HG03196 (cell line): Measurements from ENCODE around the gene FAF1.

Source experiments
- ATAC-seq: cut with Tn5 transposase; IDR thresholded peaks from one replicate; pipeline ENCODE4 v1.9.1; 2021; ENCODE audit not compliant: unreplicated experiment

FAF1 gene

DNA sequence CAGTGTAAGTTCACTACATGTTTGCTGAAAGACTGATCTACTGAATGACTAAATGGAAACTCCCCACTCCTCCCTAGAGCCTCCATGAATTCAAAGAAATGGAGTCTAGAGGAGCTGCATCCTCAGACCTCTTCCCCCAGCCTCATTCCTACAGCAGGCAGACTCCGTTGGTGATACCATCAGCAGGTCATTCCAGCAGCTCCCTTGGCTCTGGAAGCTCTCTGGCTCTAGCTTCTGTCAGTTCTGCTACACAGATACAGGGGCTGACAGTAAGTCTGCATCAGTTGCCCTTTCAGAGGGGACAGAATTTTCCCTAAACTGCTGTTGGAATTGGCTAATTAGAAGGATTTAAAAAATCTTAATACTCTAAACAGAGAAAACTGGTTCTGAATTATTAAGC, 505.2 kb downstream of the FAF1 start:
- ATAC-seq = no peak

DNA sequence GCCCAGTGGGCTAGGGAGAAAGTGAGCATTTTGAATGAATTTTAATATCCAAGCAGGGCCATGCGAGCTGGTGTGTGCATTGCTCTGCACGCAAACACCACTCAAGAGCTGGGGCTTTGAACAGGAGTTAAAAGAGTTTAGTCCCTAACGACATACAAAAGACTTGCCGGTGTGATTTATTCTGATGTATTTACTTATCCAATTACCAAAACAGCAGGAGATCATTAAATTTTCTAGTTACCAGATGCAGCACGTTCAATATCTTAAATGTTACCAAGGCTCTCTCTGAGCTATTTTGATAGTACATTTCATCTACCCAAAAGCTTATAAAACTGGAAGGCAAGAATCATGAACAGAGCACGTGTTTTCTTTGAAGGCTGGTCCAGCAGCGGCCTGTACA, 506.8 kb downstream of the FAF1 start:
- no peak for ATAC-seq

DNA sequence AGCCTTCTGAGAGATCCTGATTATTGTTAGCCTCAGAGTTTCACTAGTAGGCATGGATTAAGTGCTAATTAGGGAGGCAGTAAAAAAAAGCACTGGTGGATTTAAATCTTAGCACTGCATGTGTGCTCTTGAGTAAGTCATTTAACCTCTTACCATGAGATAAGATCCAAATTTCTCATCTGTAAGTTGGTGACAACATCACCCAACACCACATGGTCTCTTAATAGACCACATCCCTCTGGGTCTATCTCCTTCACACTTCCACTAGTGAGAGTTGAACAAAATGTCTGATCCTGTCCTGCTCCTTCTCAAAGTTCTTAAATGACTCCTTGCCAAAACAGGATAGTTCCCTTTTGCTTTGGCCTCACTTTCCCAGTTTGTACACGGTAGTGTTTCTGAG, 507.4 kb downstream of the FAF1 start:
- no peak for ATAC-seq

DNA sequence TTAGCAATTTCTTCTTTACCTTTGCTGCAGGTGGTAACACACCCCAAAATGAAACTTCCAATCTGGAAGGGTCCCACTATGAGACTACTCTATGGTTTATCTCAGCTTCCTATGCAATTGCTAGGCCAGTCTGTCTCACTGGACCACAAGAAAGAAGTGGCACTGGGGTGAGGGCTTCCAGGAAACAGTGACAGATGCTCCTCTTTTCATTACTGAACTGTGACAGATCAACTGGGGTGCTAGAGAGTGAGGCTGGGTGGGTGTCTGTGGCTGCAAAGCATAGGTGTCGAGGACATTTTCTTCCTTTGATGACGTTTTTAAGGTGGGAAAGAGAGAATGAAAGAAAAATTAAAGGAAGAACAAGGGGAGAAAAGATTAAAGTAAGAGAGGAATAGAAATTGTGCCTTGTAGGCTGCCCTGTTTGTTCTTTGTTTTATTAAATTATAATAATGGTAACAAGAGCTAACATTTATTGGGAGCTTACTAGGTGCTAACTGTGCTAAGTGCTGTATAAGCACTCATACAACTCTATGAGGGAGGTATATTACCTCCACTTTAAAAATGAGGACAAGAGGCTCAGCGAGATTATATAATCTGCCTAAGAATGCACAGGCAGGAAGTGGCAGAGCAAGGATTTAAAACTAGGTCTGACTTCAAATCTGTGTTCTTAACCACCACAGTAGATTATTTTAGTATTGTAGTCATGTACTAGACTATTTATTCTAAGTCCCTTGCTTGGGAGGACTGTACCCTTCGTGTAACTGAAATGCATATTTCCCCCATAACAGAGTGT, 509.0 kb downstream of the FAF1 start:
- no peak for ATAC-seq

DNA sequence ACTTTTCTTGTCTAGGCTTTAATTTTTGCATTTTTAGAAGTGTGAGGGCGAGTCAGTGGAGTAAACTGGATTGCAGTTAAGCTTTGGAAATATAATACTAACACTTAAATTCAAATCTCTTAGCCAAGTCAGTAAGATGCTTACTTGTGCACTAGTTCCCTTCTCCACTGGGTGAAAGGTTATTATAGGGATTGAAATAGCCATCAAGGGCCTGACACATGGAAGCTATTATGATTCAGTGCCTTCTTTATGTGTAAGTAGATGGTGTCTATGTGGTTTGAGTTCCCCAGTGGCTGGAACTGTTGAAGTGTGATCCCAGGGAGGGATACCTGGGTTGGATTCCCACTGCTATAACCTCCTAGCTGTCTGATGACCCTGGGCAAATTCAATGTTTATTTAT, 512.1 kb downstream of the FAF1 start:
- ATAC-seq = no peak

DNA sequence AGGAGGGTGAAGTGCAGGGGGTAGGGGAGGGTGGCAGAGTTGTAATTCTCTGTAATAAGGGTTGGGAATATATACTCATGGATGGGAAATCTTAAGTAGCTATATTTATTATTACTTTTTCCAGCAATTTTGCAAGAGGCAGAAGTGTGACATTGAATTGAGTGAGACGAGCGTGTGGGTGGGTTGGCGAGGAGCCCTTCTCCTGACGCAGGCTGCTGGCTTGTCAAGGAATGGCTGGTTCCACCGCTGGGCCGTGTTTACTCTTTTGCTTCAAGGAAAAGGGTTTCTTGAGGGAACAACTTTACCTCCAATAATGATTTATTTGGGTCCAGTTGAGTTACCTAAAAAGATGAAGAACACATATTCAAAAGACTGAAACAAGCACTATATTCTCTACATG, 518.9 kb downstream of the FAF1 start:
- ATAC-seq = no peak

DNA sequence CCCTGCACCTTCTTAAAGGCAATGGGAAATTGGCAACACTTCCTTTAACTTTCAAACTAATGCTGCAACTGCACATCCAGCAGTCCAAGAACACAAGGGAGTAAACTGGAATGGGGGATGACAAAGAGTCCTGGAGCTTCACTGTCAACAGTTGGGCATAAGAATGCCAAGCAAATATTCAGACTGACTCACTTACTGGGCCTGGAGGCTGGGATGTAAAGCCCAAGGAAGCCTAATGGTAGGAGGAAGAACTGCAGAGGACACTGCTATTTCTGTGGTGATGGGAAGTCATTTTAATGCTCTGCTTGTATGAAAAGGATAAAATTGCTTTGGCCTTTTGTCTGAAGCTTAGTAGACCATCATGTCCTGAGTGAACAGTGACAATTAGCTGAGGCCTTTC, 521.1 kb downstream of the FAF1 start:
- ATAC-seq = no peak

DNA sequence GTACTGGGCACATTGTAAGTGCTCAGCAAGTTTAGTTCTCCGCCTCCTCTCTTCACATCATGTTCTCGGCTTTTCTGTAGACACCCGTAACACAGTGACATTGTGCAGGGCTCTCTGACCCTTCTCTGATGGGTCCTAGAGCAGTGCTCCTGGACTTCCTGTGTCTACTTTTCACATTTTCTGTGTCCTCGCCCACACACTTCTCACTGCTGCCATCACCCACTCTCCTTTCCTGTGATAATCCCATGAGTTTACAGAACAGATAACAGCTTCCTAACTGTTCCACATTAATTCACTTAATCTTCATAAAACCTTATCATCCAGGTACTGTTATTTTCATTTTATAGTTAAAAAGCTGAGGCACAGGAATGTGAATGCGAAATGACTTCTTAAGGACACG, 523.6 kb downstream of the FAF1 start:
- no peak for ATAC-seq

DNA sequence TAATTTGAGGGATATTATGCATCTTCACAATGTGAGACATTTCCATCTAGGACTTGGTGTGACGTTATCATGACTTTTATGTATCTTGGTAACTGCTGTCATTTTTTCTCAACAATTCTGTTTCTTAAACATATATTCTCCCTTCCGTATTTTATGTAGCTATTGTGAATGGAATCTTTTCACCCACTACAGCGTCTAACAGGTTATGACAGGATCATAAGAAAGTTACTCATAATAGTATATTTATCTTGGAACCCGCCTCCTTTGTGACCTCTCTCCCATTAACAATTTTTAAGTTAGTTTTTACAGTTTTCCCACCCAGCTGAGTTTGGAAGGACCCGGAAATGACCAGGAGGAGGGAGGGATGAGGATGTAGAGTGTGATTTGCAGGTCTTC, 530.1 kb downstream of the FAF1 start:
- ATAC-seq = no peak

DNA sequence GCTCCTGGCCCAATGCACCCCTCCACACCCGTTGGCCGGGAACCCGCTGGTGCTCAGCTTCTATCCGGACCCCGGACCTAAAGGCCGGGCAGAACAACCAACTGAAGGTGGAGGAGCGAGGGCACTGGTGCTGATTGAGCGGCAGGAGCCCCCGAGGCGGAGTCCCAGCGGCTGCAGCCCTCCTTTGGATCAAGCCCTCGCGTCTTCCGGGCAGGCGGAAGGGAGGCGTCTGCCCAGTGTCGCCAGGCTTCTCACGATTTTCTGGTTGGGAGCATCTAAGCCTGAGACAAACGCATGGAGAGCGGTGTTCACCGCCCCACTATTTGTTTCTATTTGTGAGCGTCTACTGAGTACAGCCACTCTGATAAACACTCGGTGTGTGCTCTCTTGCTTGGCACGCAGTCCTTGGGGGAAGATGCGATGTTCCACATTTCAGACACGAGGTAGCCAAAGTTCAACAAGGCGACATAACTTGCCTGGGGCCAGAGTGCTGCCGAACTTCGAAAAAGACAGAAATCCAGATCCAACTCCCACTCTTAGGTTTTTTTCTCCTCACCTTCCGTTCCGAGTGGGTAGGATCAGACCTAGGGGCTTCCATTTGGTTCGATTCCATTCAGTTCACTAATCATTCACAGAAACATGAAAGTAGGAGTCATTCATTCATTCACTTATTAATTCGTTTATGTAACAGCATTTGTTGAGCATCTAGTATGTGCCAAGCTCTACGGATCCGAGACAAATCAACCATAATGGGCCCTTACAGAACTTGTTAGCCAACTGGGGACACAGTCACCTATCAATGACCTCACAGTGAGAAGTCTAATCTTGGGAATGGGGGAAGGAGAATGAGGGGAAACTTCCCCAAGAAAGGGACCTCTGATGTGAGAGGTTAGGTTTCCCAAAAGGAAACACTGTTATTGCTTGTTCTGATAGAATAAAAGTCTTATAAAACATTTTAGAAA, 532.0 kb downstream of the FAF1 start:
- no peak for ATAC-seq

DNA sequence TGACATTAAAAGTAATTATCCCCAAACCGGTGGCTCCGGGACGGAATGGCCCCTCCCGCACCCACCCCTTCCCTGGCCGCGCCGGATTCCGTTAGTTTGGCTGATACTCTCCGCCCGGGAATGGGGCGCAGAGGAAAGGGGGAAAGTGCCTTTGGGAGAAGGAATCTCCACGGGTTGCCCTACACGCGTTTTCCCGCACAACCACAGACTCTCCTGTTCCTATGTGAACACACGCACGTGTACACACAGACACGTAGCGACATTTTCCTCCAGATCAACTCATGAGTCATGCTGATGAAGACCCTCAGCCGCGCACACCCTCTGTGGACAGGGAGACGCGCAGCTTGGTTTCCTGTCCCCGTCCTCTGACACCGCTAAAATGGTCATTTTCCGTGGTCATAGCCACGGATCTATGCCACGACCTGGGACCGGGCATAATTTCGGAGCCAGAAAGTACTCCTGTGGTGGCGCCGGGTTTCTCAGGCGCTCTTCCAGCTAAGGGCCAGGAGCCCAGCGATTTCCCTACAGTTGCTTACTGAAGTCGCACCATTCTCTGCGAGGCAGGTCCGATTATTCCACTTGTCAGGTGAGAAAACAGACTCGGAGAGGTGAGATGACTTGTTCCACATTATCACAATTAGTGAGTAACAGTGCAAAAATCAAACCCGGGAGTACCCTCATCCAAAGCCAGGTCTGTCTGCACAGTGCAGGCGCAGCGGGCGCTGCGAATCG, 532.8 kb downstream of the FAF1 start:
- no peak for ATAC-seq

DNA sequence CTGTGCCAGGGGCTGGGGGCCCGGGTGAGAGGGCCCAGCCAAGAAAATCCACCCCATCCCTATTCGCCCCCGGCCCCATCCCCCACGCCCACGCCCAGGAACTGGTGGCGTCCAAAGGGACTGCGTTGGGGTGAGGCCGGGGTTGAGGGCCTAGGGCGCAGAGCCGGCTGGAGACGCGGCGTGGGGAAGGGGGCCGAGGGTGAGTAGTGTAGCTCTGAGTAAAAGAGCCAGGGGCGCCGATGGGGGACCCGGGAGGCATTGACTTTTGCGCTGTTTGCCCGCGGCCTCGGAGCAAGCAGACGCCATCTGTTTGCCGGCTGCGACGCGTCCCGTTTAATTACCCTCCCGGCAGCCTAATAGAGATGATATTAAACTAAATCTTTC, 533.4 kb downstream of the FAF1 start:
- ATAC-seq = no peak

DNA sequence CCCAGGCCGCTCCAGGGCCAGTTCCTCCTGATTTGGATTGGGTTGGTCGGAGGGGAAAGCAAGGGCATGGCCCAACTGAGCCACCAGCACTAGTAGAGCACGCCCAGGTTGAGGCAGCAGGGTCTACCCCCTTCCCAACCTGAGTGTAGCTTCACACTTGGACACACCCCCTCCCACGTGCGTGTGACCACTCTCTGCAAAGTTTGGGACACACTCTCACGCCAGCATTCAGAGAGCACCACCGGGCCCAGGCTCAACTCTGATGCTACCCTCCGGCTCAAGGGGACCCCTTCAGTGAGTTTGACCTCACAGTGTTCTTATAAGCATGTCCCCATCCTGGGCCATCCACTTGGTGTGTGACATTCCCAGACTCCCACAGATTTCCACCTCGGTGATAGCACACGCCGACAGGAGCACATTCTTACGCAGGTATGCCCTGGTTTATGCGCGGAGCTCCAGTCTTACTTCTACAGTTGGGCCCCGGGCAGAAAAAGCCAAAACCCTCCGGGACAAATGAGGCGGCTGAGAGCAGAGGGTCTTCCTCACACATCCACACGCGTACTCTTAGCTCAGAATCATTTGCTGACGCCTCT, 533.9 kb downstream of the FAF1 start:
- ATAC-seq = no peak

DNA sequence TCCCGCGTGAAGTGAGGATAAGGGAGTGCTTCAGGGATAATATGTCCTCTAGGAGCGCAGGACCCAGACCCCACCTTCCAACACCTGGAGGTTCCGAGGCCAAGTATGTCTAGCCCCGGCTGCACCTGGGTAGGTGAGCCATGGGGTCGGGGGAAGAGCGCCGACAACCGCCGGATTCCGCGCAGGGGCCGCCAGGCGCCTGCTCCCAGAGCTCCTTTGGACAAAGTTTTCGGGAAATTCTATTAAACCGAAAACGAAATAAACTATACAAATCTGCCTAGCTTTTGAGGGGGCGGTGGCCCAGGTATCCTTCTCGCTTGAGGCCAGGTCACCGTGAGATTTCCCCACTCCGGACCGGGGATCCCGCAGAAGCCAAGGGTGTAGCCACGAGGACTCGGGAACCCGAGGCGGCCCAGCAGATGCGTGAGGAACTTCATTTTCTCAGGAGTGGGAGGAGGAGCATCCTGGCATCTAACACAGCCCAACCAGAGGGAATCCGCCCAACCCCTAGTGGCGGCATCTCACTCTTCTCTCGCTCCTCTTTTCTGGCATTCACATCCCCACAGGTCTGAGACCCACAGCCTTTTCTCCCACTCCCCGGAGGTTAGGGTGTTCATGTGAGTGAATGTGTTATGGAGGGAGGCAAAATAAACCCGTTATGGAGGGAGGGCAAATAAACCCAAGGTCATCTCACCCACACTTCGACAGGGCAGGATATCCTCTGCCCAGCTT, 534.5 kb downstream of the FAF1 start:
- ATAC-seq = no peak

DNA sequence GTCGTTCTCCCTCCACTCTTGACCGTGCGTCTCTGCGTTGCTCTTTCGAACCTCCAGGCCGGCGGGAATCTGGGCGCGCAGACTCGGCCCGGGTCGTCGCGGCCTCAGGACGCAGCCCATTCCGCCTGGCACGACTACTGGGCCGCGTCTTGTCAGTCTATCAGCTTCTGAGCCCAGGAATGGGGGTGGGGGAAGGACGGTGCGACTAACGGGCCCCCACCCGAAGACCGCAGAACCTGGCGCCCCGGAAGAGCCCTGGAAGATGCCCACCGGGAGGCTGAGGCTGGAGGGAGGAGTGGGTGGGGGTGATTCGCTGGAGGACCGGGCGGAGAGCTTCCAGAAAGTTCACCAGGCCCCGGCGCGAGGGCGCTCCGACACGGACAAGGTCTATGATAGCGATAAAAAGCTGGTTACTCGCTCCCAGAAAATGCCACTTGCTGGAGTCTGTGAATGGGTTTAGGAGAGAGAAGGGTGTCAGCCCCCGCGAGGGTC, 535.1 kb downstream of the FAF1 start:
- ATAC-seq = no peak

DNA sequence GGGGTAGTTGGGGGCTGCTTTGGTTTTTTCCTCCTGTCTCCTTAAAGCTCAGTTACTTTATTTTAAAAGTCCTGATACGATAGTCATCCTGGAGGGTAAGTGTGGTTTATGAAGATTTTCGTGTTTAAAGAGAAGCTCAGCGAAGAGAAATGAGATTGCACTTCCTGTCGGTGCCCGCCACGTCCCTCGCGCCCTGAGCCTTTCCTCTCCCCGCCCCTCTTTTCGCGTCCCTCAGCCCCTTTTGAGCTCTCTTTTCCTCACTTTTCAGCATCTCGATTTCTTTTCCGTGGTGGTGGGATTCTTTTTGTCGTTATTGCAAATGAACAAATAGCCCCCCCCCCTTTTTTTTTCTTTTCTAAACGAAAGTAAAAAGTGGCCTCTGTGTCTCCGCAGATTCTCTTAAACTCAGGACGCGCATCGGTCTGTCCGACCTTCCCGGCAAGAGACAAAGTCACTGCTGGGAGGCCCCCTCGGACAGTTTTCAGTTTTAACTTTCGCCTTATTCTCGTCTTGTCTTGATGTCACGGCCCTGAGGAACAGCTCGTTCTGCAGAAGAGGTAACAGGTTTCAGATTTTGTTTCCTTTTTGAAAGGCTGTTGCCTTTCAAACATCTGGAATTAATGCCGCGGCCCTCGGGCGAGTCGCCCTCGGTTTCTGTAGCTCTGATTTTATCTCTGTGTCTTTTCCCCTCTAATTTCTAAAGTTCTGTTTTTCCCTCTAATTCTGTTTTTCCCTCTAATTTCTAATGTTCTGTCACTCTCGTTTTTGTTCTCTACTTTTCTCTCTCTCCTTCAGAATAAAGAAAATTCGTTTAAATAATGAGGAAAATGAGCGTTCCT, 535.8 kb downstream of the FAF1 start:
- ATAC-seq = no peak

DNA sequence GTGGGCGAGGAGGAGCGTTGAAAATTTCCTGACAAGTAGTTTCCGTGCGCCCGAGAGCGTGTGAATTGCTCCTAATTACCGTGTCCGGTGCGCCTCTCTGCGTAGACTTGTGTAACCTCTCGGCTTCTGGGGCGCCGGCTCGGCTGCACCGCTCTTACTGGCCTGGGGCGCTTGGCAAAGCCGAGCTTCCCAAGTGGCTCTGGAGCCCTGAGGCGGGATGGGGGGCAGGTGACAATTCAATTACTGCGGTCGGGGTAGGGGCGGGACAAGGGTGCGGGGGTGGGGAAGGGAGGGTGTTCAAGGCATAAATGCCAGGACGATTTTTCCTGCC, 536.4 kb downstream of the FAF1 start:
- ATAC-seq = no peak

DNA sequence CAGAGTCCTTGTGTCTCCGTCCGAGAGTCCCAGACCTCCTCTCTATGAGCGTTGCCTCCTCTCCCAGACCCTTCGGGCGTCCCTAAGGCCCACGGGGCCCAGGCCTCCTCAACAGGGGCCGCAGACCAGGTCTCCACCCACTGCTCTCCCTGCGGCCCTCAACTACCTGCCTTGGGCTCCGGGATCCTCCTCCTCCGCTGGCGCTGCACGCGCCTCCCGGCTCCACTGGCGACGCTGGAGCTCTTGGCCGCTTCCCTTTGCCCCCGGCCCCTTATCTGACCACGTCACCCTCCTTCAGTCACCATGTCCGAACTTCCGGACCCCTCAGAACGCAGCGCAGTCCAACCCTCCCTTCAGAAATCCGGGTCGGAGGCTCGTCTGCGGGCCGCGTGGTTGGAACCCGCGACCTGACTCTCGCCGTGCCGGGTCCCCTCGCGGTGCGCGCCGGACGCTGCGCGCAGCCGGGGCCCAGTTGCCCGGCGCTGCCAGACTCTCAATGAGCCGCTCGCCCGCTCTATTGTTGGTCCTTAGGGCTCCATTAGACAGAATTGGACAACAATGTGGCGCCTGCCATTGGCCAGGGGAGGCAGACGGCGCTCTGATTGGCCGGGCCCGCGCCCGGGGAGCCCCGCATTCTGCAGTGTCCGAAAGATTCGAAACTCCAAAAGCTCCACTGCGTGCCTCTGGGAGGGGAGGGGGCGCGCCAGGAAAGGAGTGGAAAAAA, 537.0 kb downstream of the FAF1 start, which contains the start of gene DMRTA2:
Gene DMRTA2, minus strand, starts transcription at position 498 of the 724 bp plus-strand sequence. CDS start 1,907 bp downstream, outside the sequence.
- ATAC-seq = no peak

DNA sequence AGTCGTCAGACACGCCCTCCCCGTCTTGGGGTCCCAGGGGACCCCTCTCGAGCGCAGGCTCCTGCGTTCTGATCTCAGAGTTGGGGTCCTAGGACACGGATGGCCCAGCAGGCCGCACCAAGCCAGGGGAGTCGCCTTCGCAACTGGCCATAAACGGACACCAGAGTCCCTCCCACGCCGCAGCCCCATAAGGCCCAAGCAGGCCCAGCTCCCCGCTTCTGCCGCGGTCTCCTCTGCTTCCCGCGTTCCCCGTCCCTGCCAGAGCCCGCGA, 537.5 kb downstream of the FAF1 start:
- no peak for ATAC-seq
